RWPE2 (cell line): ENCODE results near the gene DOCK3.

Experiments used
- ATAC-seq: fragments of 200-7000 bp; cut with Tn5 transposase; 3 replicates; pipeline ENCODE4 v1.9.1; 2021; ENCODE audit warnings: low read depth
- DNase-seq: peaks from one replicate; pipeline ENCODE4 v3.0.0-alpha.2; 2020; ENCODE audit warnings: low spot score
- H3K27ac ChIP-seq: fragments of 450-650 bp; 2 replicates; pipeline ENCODE4 v1.5.1; 2017; ENCODE audit warnings: mild to moderate bottlenecking; ENCODE audit not compliant: poor library complexity, severe bottlenecking
- H3K27me3 ChIP-seq: fragments of 250-450 bp; sonication (Bioruptor Pico); 2 replicates; pipeline ENCODE4 v1.5.1; 2021; ENCODE audit warnings: mild to moderate bottlenecking, moderate library complexity; ENCODE audit not compliant: insufficient read depth, poor library complexity, severe bottlenecking
- H3K36me3 ChIP-seq: fragments of 250-450 bp; sonication (Bioruptor Pico); 2 replicates; pipeline ENCODE4 v1.5.1; 2020; ENCODE audit warnings: low read depth, mild to moderate bottlenecking, moderate library complexity
- H3K4me1 ChIP-seq: fragments of 250-450 bp; sonication (Bioruptor Pico); 2 replicates; pipeline ENCODE4 v1.5.1; 2021; ENCODE audit warnings: mild to moderate bottlenecking, moderate library complexity; ENCODE audit not compliant: insufficient read depth, poor library complexity, severe bottlenecking
- H3K4me3 ChIP-seq: fragments of 250-450 bp; sonication (Bioruptor Pico); 2 replicates; pipeline ENCODE4 v1.5.1; 2021; ENCODE audit warnings: mild to moderate bottlenecking, moderate library complexity; ENCODE audit not compliant: severe bottlenecking
- H3K9me3 ChIP-seq: fragments of 250-450 bp; sonication (Bioruptor Pico); 2 replicates; pipeline ENCODE4 v1.5.1; 2021; ENCODE audit warnings: mild to moderate bottlenecking, moderate library complexity; ENCODE audit not compliant: severe bottlenecking
- TF ChIP-seq, protein P1 (sequence below): fragments of 450-650 bp; IDR thresholded peaks from one replicate; pipeline ENCODE4 v1.5.1; 2017; ENCODE audit warnings: mild to moderate bottlenecking, moderate library complexity; ENCODE audit not compliant: poor library complexity, severe bottlenecking

DOCK3 gene

GRCh38 chr3:50633230-50633790 is 41.4 kb upstream of the DOCK3 start:
- no peaks in the 10 kb centered on the region for H3K9me3 ChIP-seq
- H3K27me3 ChIP-seq = no peaks in the 10 kb centered on the region
- 0 out of 2 replicates have a peak, but pooled peaks cover 6% of the 10 kb centered on the region for H3K36me3 ChIP-seq
- DNase-seq (no peak), ATAC-seq (no peak)
- TF ChIP-seq, protein P1, sequence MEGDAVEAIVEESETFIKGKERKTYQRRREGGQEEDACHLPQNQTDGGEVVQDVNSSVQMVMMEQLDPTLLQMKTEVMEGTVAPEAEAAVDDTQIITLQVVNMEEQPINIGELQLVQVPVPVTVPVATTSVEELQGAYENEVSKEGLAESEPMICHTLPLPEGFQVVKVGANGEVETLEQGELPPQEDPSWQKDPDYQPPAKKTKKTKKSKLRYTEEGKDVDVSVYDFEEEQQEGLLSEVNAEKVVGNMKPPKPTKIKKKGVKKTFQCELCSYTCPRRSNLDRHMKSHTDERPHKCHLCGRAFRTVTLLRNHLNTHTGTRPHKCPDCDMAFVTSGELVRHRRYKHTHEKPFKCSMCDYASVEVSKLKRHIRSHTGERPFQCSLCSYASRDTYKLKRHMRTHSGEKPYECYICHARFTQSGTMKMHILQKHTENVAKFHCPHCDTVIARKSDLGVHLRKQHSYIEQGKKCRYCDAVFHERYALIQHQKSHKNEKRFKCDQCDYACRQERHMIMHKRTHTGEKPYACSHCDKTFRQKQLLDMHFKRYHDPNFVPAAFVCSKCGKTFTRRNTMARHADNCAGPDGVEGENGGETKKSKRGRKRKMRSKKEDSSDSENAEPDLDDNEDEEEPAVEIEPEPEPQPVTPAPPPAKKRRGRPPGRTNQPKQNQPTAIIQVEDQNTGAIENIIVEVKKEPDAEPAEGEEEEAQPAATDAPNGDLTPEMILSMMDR = no peak
- no peak overlapping the region for H3K4me3 ChIP-seq
- peaks cover 16% of the 10 kb centered on the region for H3K4me1 ChIP-seq
- H3K27ac ChIP-seq = peak overlapping the region; percentile 70

DNA sequence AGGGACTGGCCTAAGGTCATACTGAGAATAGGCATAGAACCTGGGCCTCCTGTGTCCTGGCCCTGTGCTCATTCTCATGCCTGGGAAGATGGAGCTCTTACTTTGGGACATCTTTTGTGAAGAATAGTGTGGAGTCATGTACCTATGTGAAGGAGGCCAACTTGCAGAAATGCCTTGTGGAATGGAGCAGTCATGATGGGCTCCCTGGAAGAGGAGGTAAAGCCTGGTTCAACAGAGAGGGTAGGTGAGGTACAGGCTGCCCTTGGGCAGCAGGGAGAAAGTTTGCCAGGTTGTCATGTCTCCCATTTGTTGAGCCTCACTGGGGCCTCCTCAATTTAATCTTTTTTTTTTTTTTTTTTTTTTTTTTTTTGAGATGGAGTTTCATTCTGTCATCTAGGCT is 39.7 kb upstream of the DOCK3 start:
- Histone ChIP-seq H3K4me1 (peaks cover 11% of the 10 kb centered on the region), H3K27me3 (no peaks in the 10 kb centered on the region), H3K27ac (no peak overlapping the region), H3K4me3 (no peak overlapping the region), H3K9me3 (no peaks in the 10 kb centered on the region), H3K36me3 (peaks cover 11% of the 10 kb centered on the region; the same call in 1 of the 2 replicates)
- TF ChIP-seq, protein P1 = no peak
- no peak for DNase-seq
- no peak for ATAC-seq

DNA sequence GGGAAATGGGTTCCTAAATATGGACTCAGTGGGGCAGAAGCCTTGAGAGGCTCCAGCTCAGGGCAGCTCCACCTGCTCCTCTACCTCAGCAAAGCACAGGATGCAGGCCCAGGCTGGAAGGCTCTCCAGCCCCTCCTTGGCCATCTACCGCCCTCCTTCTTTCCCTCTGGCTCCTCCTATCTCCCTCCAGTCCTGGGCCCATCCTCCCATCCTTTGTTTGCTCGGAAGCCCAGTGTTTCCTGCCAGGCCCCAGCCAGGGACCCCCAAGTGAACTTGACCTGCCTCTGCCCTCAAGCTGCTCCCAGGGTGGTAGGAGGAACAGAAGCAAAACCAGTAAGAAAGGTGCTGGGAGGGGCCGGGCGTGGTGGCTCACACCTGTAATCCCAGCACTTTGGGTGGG is 37.7 kb upstream of the DOCK3 start:
- no peak for DNase-seq
- H3K36me3 ChIP-seq = peaks cover 20% of the 10 kb centered on the region
- no peaks in the 10 kb centered on the region for H3K27me3 ChIP-seq
- no peak overlapping the region for H3K4me3 ChIP-seq
- no peak for ATAC-seq
- no peaks in the 10 kb centered on the region for H3K4me1 ChIP-seq
- no peak overlapping the region for H3K27ac ChIP-seq
- no peaks in the 10 kb centered on the region for H3K9me3 ChIP-seq
- TF ChIP-seq, protein P1 = no peak

- Histone ChIP-seq H3K36me3 (peaks cover 30% of the 10 kb centered on the region), H3K4me1 (no peaks in the 10 kb centered on the region), H3K4me3 (no peak overlapping the region), H3K27ac (no peak overlapping the region), H3K27me3 (no peaks in the 10 kb centered on the region), H3K9me3 (no peaks in the 10 kb centered on the region)
- TF ChIP-seq, protein P1 = no peak
- DNase-seq = no peak
- no peak for ATAC-seq
These were observed 36.8 kb upstream of the DOCK3 start for GRCh38 chr3:50637945-50638344.

DNA sequence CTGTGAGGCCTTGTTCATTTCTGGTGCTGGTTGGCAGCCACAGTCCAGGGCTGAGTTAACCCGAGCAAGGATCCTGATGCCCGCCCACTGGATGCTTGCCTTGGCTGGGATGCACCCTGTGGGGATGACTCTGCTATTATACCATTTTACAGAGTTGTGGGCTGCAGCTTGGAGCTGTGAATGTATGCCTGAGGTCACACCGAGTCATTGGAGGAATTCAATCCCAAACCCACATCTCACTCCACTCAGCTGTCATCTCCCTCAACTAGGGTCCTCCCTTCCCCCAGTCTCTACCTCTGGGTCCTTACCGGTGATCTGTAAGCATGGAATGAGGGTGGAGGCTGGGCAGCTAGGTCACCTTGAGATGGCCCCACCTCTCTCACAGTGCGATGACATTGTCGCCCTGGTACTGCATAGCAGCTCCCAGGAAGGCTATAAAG is 35.7 kb upstream of the DOCK3 start:
- TF ChIP-seq, protein P1 = no peak
- no peaks in the 10 kb centered on the region for H3K4me1 ChIP-seq
- H3K27me3 ChIP-seq = no peaks in the 10 kb centered on the region
- no peak overlapping the region for H3K4me3 ChIP-seq
- no peaks in the 10 kb centered on the region for H3K9me3 ChIP-seq
- no peak overlapping the region for H3K27ac ChIP-seq
- H3K36me3 ChIP-seq = peaks cover 34% of the 10 kb centered on the region
- no peak for DNase-seq
- peak; percentile 62; the same call in 2 of the 3 replicates for ATAC-seq
